Measurements from ENCODE around the gene LY6G5C. TPM values are rescaled to one million over a fixed set of nuclear protein-coding genes. Genes with fewer than 3 reads are reported as not detected.

The LY6G5C gene
- total and polyA plus RNA-seq, 9 of the 15 experiments (the other 6 are each of a cell fraction or from before 2014, with no cell fraction given): 0.10 to 0.67 (median 0.46) TPM; not detected in 4

DNA sequence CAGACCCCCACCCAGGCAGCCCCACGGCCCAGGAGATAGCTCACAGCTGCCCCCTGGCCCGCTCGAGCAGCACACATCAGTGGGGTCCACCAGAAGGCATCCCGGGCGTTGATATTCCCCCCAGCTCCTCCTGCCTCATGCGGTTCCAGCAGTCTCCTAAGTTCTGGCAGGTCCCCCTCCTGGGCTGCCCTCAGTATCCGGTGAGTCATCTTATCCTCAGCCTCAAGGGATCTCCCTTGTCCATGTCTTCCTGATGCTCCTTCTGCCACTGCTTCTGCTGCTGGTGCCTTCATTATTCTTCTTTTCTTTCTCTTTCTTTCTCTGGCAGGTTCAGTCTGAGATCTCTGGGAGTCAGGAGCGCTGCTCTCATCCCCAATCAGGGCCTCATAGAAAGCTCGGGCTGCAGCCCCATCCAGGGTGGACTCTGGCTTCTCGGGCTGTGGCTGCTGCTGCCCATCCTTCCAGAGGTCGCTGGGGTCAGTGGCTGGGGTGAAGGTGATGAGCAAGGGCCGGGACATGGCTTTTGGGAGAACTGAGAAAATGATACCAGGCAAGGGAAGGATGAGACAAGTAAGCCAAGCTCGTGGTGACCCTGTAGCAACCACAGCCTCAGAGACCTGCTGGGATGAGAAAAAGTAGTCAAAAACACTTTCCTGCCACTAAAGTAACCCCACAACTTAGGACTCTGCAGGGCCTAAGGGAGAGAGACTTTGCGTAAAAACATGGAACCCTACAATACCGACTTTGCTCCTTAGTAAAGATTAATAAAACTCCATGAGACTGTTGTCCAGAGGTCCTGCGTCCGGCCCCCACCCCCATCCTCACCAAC, 16.7 kb downstream of the LY6G5C start (continued):
- TF ChIP-seq, protein P1, sequence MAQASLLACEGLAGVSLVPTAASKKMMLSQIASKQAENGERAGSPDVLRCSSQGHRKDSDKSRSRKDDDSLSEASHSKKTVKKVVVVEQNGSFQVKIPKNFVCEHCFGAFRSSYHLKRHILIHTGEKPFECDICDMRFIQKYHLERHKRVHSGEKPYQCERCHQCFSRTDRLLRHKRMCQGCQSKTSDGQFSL (CRISPR knock-in tag; IDR thresholded peaks at IDR 0.05): no peak
- TF ChIP-seq, protein P1 (tag; IDR thresholded peaks at IDR 0.05): no peak
- peak; percentile 99 for TF ChIP-seq JUND (IDR thresholded peaks at IDR 0.05; ENCODE audit: borderline replicate concordance, low read depth, low read length)
- peak; percentile 95 for TF ChIP-seq JUND (tag; IDR thresholded peaks at IDR 0.05; ENCODE audit: borderline replicate concordance, low read depth, low read length)
- no peak for TF ChIP-seq MCM2 (IDR thresholded peaks at IDR 0.05; ENCODE audit: low read depth)
- peak; percentile 45 for TF ChIP-seq RBM22 (IDR thresholded peaks at IDR 0.05; ENCODE audit: low read depth, low read length, poor library complexity, severe bottlenecking)
- TF ChIP-seq, protein P2, sequence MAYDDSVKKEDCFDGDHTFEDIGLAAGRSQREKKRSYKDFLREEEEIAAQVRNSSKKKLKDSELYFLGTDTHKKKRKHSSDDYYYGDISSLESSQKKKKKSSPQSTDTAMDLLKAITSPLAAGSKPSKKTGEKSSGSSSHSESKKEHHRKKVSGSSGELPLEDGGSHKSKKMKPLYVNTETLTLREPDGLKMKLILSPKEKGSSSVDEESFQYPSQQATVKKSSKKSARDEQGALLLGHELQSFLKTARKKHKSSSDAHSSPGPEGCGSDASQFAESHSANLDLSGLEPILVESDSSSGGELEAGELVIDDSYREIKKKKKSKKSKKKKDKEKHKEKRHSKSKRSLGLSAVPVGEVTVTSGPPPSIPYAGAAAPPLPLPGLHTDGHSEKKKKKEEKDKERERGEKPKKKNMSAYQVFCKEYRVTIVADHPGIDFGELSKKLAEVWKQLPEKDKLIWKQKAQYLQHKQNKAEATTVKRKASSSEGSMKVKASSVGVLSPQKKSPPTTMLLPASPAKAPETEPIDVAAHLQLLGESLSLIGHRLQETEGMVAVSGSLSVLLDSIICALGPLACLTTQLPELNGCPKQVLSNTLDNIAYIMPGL (CRISPR knock-in tag; IDR thresholded peaks at IDR 0.05): no peak
- TF ChIP-seq, protein P3, sequence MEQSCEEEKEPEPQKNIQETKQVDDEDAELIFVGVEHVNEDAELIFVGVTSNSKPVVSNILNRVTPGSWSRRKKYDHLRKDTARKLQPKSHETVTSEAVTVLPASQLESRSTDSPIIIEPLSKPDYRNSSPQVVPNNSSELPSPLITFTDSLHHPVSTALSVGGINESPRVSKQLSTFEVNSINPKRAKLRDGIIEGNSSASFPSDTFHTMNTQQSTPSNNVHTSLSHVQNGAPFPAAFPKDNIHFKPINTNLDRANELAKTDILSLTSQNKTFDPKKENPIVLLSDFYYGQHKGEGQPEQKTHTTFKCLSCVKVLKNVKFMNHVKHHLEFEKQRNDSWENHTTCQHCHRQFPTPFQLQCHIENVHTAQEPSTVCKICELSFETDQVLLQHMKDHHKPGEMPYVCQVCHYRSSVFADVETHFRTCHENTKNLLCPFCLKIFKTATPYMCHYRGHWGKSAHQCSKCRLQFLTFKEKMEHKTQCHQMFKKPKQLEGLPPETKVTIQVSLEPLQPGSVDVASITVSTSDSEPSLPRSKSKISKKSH (CRISPR knock-in tag; IDR thresholded peaks at IDR 0.05): no peak
- no peak for TF ChIP-seq RUNX1 (IDR thresholded peaks at IDR 0.05; ENCODE audit: low read depth)
- TF ChIP-seq ZNF589 (CRISPR knock-in tag; IDR thresholded peaks at IDR 0.05; ENCODE audit: low read depth): no peak
- no peak for TF ChIP-seq ZNF282 (CRISPR knock-in tag; IDR thresholded peaks at IDR 0.05)
- no peak for TF ChIP-seq TOE1 (IDR thresholded peaks at IDR 0.05; ENCODE audit: borderline replicate concordance)
- 0 out of 2 replicates have a peak, but pooled peaks have one; percentile 21 for TF ChIP-seq TOE1 (CRISPR knock-in tag; IDR thresholded peaks at IDR 0.05; ENCODE audit: borderline replicate concordance, low read depth)
- TF ChIP-seq KDM5B (IDR thresholded peaks at IDR 0.05; ENCODE audit: insufficient replicate concordance, low read depth, low read length): no peak
- TF ChIP-seq, protein P4, sequence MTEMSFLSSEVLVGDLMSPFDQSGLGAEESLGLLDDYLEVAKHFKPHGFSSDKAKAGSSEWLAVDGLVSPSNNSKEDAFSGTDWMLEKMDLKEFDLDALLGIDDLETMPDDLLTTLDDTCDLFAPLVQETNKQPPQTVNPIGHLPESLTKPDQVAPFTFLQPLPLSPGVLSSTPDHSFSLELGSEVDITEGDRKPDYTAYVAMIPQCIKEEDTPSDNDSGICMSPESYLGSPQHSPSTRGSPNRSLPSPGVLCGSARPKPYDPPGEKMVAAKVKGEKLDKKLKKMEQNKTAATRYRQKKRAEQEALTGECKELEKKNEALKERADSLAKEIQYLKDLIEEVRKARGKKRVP (CRISPR knock-in tag; IDR thresholded peaks at IDR 0.05): no peak
- TF ChIP-seq DDX20 (tag; IDR thresholded peaks at IDR 0.05; ENCODE audit: low read depth): no peak
- TF ChIP-seq ZZZ3 (IDR thresholded peaks at IDR 0.05): no peak
- peak; percentile 94 for TF ChIP-seq DPF2 (IDR thresholded peaks at IDR 0.05)
- no peak for TF ChIP-seq SP2 (IDR thresholded peaks at IDR 0.05; ENCODE audit: extremely low read depth, low read depth, low read length, poor library complexity, severe bottlenecking)
- peak in 1 of 2 experiments; percentile 23; a peak in 1 of 4 replicates for TF ChIP-seq TBL1XR1 (IDR thresholded peaks at IDR 0.05; ENCODE audit: low read length in 2 of 2)
- TF ChIP-seq, protein P5, sequence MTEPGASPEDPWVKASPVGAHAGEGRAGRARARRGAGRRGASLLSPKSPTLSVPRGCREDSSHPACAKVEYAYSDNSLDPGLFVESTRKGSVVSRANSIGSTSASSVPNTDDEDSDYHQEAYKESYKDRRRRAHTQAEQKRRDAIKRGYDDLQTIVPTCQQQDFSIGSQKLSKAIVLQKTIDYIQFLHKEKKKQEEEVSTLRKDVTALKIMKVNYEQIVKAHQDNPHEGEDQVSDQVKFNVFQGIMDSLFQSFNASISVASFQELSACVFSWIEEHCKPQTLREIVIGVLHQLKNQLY (CRISPR knock-in tag; conservative IDR thresholded peaks at IDR 0.05): no peak
- TF ChIP-seq ZNF668 (CRISPR knock-in tag; IDR thresholded peaks at IDR 0.05): no peak
